Measurements from ENCODE around the gene MRGPRE. TPM values are rescaled to one million over a fixed set of nuclear protein-coding genes. Genes with fewer than 3 reads are reported as not detected.

The MRGPRE gene
- total RNA-seq, 1 experiment from 2014 or later = not detected

DNA sequence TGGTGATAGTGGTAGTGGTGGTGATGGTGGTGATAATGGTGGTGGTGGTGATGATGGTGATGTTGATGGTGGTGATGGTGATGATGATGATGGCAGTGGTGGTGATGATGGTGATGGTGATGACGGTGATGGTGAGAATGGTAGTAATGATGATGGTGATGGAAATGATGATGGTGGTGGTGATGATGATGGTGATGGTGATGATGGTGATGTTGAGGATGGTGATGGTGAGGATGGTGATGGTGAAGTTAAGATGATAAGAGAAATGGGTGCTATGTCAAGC lies 25.4 kb downstream of the MRGPRE start (continued):
- TF ChIP-seq, protein P1, sequence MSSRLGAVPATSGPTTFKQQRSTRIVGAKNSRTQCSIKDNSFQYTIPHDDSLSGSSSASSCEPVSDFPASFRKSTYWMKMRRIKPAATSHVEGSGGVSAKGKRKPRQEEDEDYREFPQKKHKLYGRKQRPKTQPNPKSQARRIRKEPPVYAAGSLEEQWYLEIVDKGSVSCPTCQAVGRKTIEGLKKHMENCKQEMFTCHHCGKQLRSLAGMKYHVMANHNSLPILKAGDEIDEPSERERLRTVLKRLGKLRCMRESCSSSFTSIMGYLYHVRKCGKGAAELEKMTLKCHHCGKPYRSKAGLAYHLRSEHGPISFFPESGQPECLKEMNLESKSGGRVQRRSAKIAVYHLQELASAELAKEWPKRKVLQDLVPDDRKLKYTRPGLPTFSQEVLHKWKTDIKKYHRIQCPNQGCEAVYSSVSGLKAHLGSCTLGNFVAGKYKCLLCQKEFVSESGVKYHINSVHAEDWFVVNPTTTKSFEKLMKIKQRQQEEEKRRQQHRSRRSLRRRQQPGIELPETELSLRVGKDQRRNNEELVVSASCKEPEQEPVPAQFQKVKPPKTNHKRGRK (CRISPR knock-in tag; IDR thresholded peaks at IDR 0.05; ENCODE audit: borderline replicate concordance) = no peak
- TF ChIP-seq MXD4 (CRISPR knock-in tag; IDR thresholded peaks at IDR 0.05; ENCODE audit: borderline replicate concordance) (no peak), SP1 (CRISPR knock-in tag; conservative IDR thresholded peaks at IDR 0.05) (no peak), ATF2 (CRISPR knock-in tag; IDR thresholded peaks at IDR 0.05; ENCODE audit: borderline replicate concordance, low read depth) (no peak), CTCF (IDR thresholded peaks at IDR 0.05) (no peak)

GRCh38 chr11:3206156-3206921 lies 25.9 kb downstream of the MRGPRE start:
- Mint-ChIP-seq H3K27me3 (ENCODE audit: low read depth) (peaks cover 43% of the 10 kb centered on the region), H3K4me3 (no peak overlapping the region), H3K4me1 (peaks cover 10% of the 10 kb centered on the region), H3K27ac (no peak overlapping the region), H3K36me3 (no peaks in the 10 kb centered on the region; the same call in 1 of the 2 replicates), H3K9me3 (peaks cover 1% of the 10 kb centered on the region)
- TF ChIP-seq ATF6 (CRISPR knock-in tag; IDR thresholded peaks at IDR 0.05) (no peak), IRF1 (CRISPR knock-in tag; IDR thresholded peaks at IDR 0.05) (no peak), CTCF (IDR thresholded peaks at IDR 0.05) (no peak), ZNF671 (CRISPR knock-in tag; IDR thresholded peaks at IDR 0.05) (no peak), ZNF416 (CRISPR knock-in tag; IDR thresholded peaks at IDR 0.05) (no peak), TEAD1 (CRISPR knock-in tag; IDR thresholded peaks at IDR 0.05) (no peak), FOXP1 (CRISPR knock-in tag; IDR thresholded peaks at IDR 0.05; ENCODE audit: borderline replicate concordance) (no peak), CREB1 (CRISPR knock-in tag; IDR thresholded peaks at IDR 0.05) (no peak), ESRRA (CRISPR knock-in tag; IDR thresholded peaks at IDR 0.05; ENCODE audit: borderline replicate concordance) (no peak), NR1H2 (CRISPR knock-in tag; IDR thresholded peaks at IDR 0.05) (no peak)
- TF ChIP-seq, protein P2, sequence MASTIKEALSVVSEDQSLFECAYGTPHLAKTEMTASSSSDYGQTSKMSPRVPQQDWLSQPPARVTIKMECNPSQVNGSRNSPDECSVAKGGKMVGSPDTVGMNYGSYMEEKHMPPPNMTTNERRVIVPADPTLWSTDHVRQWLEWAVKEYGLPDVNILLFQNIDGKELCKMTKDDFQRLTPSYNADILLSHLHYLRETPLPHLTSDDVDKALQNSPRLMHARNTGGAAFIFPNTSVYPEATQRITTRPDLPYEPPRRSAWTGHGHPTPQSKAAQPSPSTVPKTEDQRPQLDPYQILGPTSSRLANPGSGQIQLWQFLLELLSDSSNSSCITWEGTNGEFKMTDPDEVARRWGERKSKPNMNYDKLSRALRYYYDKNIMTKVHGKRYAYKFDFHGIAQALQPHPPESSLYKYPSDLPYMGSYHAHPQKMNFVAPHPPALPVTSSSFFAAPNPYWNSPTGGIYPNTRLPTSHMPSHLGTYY (CRISPR knock-in tag; IDR thresholded peaks at IDR 0.05) = no peak
- CTCF ChIA-PET = interaction anchor here (1.0 to 1.3 kb wide), 2 partner anchors 11 to 37 kb away, joined by 3 to 4 read pairs; no protein-coding TSS in a partner anchor
- DNase-seq (ENCODE audit: low spot score) (no peak), ATAC-seq (no peak)
- POLR2A ChIA-PET = interaction anchor here (0.6 kb wide), 1 partner anchor 1769 kb away, joined by 6 read pairs; no protein-coding TSS in a partner anchor

All from WTC11 (cell line).